Ectodermal cell (in vitro differentiated cells): ENCODE measurements around the gene AVP.

Experiments used
- H3K27ac ChIP-seq: 2 replicates; pipeline ENCODE4 v1.7.0; 2013; ENCODE audit warnings: mild to moderate bottlenecking, low read depth, low read length; ENCODE audit not compliant: insufficient read depth, poor library complexity, severe bottlenecking
- H3K27me3 ChIP-seq: 2 replicates; pipeline ENCODE4 v1.7.0; 2013; ENCODE audit warnings: mild to moderate bottlenecking, low read length; ENCODE audit not compliant: insufficient read depth, control insufficient read depth, poor library complexity, severe bottlenecking
- H3K36me3 ChIP-seq: one replicate; pipeline ENCODE4 v1.7.0; 2013; ENCODE audit warnings: low read length; ENCODE audit not compliant: control insufficient read depth, insufficient read depth
- H3K4me1 ChIP-seq: one replicate; pipeline ENCODE4 v1.7.0; 2013; ENCODE audit warnings: low read length; ENCODE audit not compliant: control insufficient read depth, insufficient read depth
- H3K4me3 ChIP-seq: 2 replicates; pipeline ENCODE4 v1.7.0; 2013; ENCODE audit warnings: low read depth, low read length, control low read depth; ENCODE audit not compliant: insufficient read depth
- H3K9me3 ChIP-seq: 2 replicates; pipeline ENCODE4 v1.7.0; 2013; ENCODE audit warnings: mild to moderate bottlenecking, low read length, moderate library complexity; ENCODE audit not compliant: control insufficient read depth
- WGBS, 2 experiments: methylation state at CpG; one replicate each; pipeline ENCODE4 v1.1.7; 2013; ENCODE audit warnings: missing lambda C conversion rate in 2 of 2; 5-methylcytosine and 5-hydroxymethylcytosine counted together

Gene AVP

GRCh38 chr20:3040086-3040485, 44.4 kb downstream of the AVP start:
- H3K36me3 ChIP-seq: peaks cover 23% of the 10 kb centered on the region
- H3K4me3 ChIP-seq: no peak overlapping the region
- no peaks in the 10 kb centered on the region for H3K4me1 ChIP-seq
- WGBS, 2 experiments: 94 to 97% methylated on average over 8 of the region's 8 CpGs
- H3K27ac ChIP-seq: no peak overlapping the region
- no peaks in the 10 kb centered on the region for H3K27me3 ChIP-seq
- no peaks in the 10 kb centered on the region for H3K9me3 ChIP-seq

GRCh38 chr20:3039426-3039825, 45.1 kb downstream of the AVP start:
- peaks cover 23% of the 10 kb centered on the region for H3K36me3 ChIP-seq
- no peaks in the 10 kb centered on the region for H3K27me3 ChIP-seq
- no peaks in the 10 kb centered on the region for H3K4me1 ChIP-seq
- no peak overlapping the region for H3K27ac ChIP-seq
- H3K4me3 ChIP-seq: no peak overlapping the region
- 94% methylated on average over 4 of the region's 4 CpGs for WGBS, 2 experiments
- H3K9me3 ChIP-seq: no peaks in the 10 kb centered on the region

- Histone ChIP-seq H3K4me1 (no peaks in the 10 kb centered on the region), H3K4me3 (no peak overlapping the region), H3K27me3 (no peaks in the 10 kb centered on the region), H3K36me3 (peaks cover 23% of the 10 kb centered on the region), H3K27ac (no peak overlapping the region), H3K9me3 (no peaks in the 10 kb centered on the region)
- 84 to 92% methylated on average over 5 of the region's 5 CpGs for WGBS, 2 experiments
Observed at GRCh38 chr20:3038454-3038853, 46.1 kb downstream of the AVP start.

- H3K27ac ChIP-seq: no peak overlapping the region
- peaks cover 23% of the 10 kb centered on the region for H3K36me3 ChIP-seq
- WGBS, 2 experiments: 91 to 95% methylated on average over 3 of the region's 3 CpGs
- no peak overlapping the region for H3K4me3 ChIP-seq
- no peaks in the 10 kb centered on the region for H3K4me1 ChIP-seq
- H3K27me3 ChIP-seq: no peaks in the 10 kb centered on the region
- no peaks in the 10 kb centered on the region for H3K9me3 ChIP-seq
Observed at GRCh38 chr20:3037654-3038053, 46.9 kb downstream of the AVP start.

DNA sequence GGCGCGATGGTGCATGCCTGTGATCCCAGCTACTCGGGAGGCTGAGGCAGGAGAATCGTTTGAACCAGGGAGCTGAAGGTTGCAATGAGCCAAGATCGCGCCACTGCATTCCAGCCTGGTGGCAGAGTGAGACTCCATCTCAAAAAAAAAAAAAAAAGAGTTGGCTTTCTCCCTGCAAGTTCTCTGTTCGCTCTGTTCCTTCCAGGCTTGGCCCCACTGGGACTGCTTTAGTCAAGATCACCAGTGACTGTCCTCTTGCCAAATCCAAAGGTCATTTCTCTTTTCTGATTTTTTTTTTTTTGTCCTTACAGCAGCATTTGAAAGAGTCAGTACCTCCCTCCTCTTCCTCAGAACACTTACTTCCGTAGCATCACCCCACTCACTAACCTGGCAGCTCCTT, 51.9 kb downstream of the AVP start:
- Histone ChIP-seq H3K4me1 (no peaks in the 10 kb centered on the region), H3K9me3 (no peaks in the 10 kb centered on the region), H3K27me3 (no peaks in the 10 kb centered on the region), H3K4me3 (no peak overlapping the region), H3K36me3 (peaks cover 24% of the 10 kb centered on the region), H3K27ac (no peak overlapping the region)
- WGBS, 2 experiments: 94 to 95% methylated on average over 8 of the region's 8 CpGs
